IMR-90 (cell line): ENCODE measurements around the gene SNRNP25.

Source experiments
- CEBPB ChIP-seq: IDR thresholded peaks from 2 replicates; pipeline ENCODE4 v1.6.1; 2012; ENCODE audit warnings: low read depth, low read length, improper control_type of control experiment
- CHD1 ChIP-seq: IDR thresholded peaks from 2 replicates; pipeline ENCODE4 v1.6.1; 2012; ENCODE audit warnings: low read depth, low read length, improper control_type of control experiment
- FOS ChIP-seq: fragments of 150-350 bp; IDR thresholded peaks from 2 replicates; pipeline ENCODE4 v1.6.1; 2016; ENCODE audit warnings: low read depth, low read length
- MAZ ChIP-seq: IDR thresholded peaks from 2 replicates; pipeline ENCODE4 v1.6.1; 2012; ENCODE audit warnings: low read depth, mild to moderate bottlenecking, low read length, improper control_type of control experiment, moderate library complexity, borderline replicate concordance
- MXI1 ChIP-seq: IDR thresholded peaks from 2 replicates; pipeline ENCODE4 v1.6.1; 2012; ENCODE audit warnings: low read depth, mild to moderate bottlenecking, low read length, moderate library complexity, borderline replicate concordance
- NFE2L2 ChIP-seq: fragments of 150-350 bp; IDR thresholded peaks from 2 replicates; pipeline ENCODE4 v1.6.1; 2016; ENCODE audit warnings: low read depth, mild to moderate bottlenecking, low read length
- POLR2A ChIP-seq: IDR thresholded peaks from 2 replicates; pipeline ENCODE4 v1.6.1; 2012; ENCODE audit warnings: mild to moderate bottlenecking, low read depth, low read length
- RAD21 ChIP-seq: IDR thresholded peaks from 2 replicates; pipeline ENCODE4 v1.6.1; 2012; ENCODE audit warnings: low read length, improper control_type of control experiment
- RCOR1 ChIP-seq: IDR thresholded peaks from 2 replicates; pipeline ENCODE4 v1.6.1; 2012; ENCODE audit warnings: mild to moderate bottlenecking, low read length, improper control_type of control experiment; ENCODE audit not compliant: insufficient replicate concordance
- RFX5 ChIP-seq: IDR thresholded peaks from 2 replicates; pipeline ENCODE4 v1.8.0; 2012; ENCODE audit warnings: low read depth, mild to moderate bottlenecking, low read length, moderate library complexity
- SMC3 ChIP-seq: fragments of 150-350 bp; IDR thresholded peaks from 2 replicates; pipeline ENCODE4 v1.6.1; 2016; ENCODE audit warnings: low read depth, mild to moderate bottlenecking, antibody characterized with exemption, low read length, moderate library complexity
- TF ChIP-seq, protein P1 (sequence below): conservative IDR thresholded peaks from 2 replicates; pipeline ENCODE4 v1.5.1; 2012; ENCODE audit warnings: mild to moderate bottlenecking, low read depth, low read length, improper control_type of control experiment
- TF ChIP-seq, protein P2 (sequence below): fragments of 150-350 bp; IDR thresholded peaks from 2 replicates; pipeline ENCODE4 v1.6.1; 2017; ENCODE audit warnings: mild to moderate bottlenecking, antibody characterized with exemption, low read length, low read depth

DNA sequence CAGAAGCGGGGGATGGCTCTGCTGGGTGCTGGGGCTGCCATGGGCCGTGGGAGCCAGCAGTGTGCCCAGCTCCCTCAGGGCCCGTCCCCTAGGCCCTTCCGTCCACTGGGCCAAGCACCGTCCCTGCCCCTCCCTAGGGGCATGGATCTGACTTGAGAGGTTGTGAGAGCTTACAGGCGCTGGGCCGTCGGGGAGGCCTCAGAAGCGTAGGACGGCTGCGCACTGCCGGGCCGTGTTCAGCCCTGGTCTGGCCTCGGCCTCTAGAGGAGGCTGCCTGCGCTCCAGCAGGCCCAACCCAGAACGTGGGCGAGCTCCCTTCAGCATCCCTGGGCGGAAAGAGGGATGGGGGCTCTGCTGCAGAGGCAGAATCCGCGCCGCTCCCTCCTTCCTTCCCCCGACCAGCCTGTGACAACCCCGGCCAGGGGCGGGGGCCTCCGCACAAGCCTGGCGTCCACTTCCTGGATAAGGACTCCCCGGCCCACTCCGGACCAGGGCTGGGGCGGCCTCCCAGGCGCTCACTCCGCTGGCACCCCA lies 23.7 kb downstream of the SNRNP25 start:
- TF ChIP-seq RCOR1 (no peak), POLR2A (no peak; the same call in 1 of the 2 replicates), FOS (no peak), CHD1 (no peak), RAD21 (no peak), MAZ (no peak), MXI1 (no peak), CEBPB (no peak), NFE2L2 (no peak), RFX5 (no peak), SMC3 (no peak)
- TF ChIP-seq, protein P1, sequence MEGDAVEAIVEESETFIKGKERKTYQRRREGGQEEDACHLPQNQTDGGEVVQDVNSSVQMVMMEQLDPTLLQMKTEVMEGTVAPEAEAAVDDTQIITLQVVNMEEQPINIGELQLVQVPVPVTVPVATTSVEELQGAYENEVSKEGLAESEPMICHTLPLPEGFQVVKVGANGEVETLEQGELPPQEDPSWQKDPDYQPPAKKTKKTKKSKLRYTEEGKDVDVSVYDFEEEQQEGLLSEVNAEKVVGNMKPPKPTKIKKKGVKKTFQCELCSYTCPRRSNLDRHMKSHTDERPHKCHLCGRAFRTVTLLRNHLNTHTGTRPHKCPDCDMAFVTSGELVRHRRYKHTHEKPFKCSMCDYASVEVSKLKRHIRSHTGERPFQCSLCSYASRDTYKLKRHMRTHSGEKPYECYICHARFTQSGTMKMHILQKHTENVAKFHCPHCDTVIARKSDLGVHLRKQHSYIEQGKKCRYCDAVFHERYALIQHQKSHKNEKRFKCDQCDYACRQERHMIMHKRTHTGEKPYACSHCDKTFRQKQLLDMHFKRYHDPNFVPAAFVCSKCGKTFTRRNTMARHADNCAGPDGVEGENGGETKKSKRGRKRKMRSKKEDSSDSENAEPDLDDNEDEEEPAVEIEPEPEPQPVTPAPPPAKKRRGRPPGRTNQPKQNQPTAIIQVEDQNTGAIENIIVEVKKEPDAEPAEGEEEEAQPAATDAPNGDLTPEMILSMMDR = no peak
- TF ChIP-seq, protein P2, sequence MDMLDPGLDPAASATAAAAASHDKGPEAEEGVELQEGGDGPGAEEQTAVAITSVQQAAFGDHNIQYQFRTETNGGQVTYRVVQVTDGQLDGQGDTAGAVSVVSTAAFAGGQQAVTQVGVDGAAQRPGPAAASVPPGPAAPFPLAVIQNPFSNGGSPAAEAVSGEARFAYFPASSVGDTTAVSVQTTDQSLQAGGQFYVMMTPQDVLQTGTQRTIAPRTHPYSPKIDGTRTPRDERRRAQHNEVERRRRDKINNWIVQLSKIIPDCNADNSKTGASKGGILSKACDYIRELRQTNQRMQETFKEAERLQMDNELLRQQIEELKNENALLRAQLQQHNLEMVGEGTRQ = no peak
